HG03097 (cell line): Measurements from ENCODE around the gene EDDM3A.
"Not testable (repeated sequence)": the region's sequence is repeated elsewhere in the genome, so short reads cannot be mapped to it uniquely, and the experiment has no call there.

Source experiments
- ATAC-seq: cut with Tn5 transposase; IDR thresholded peaks from one replicate; pipeline ENCODE4 v1.9.1; 2021; ENCODE audit not compliant: unreplicated experiment, low FRiP score

The EDDM3A gene

GRCh38 chr14:20732979-20733635, 12.6 kb upstream of the EDDM3A start:
- no peak for ATAC-seq

GRCh38 chr14:20733684-20734429, 11.8 kb upstream of the EDDM3A start:
- ATAC-seq, result no peak

GRCh38 chr14:20734430-20734806, 11.3 kb upstream of the EDDM3A start:
- no peak for ATAC-seq

GRCh38 chr14:20738292-20738691, 7.4 kb upstream of the EDDM3A start:
- not testable (repeated sequence) for ATAC-seq

GRCh38 chr14:20742132-20742531, 3.6 kb upstream of the EDDM3A start:
- no peak for ATAC-seq

GRCh38 chr14:20743556-20743955, 2.1 kb upstream of the EDDM3A start:
- no peak for ATAC-seq

GRCh38 chr14:20746566-20746965, 879 bp downstream of the EDDM3A start:
- ATAC-seq, result no peak

- no peak for ATAC-seq
Measured at GRCh38 chr14:20748439-20748838, 2.8 kb downstream of the EDDM3A start.

GRCh38 chr14:20750194-20750593, 4.5 kb downstream of the EDDM3A start:
- ATAC-seq, result no peak

- ATAC-seq, result no peak
Measured at GRCh38 chr14:20751963-20752562, 6.4 kb downstream of the EDDM3A start.

GRCh38 chr14:20754308-20754707, 8.6 kb downstream of the EDDM3A start:
- no peak for ATAC-seq

GRCh38 chr14:20755037-20755436, 9.3 kb downstream of the EDDM3A start:
- no peak for ATAC-seq

GRCh38 chr14:20757965-20758364, 12.3 kb downstream of the EDDM3A start:
- ATAC-seq, result no peak

- ATAC-seq, result not testable (repeated sequence)
Measured at GRCh38 chr14:20759465-20759864, 13.8 kb downstream of the EDDM3A start.

- no peak for ATAC-seq
Measured at GRCh38 chr14:20760950-20761349, 15.3 kb downstream of the EDDM3A start.

GRCh38 chr14:20768593-20768892, 22.9 kb downstream of the EDDM3A start:
- ATAC-seq, result no peak

GRCh38 chr14:20769421-20769820, 23.7 kb downstream of the EDDM3A start:
- ATAC-seq, result no peak

GRCh38 chr14:20772650-20773049, 27.0 kb downstream of the EDDM3A start:
- no peak for ATAC-seq

- no peak for ATAC-seq
Measured at GRCh38 chr14:20774258-20774824, 28.7 kb downstream of the EDDM3A start.

GRCh38 chr14:20775043-20775442, 29.4 kb downstream of the EDDM3A start:
- ATAC-seq, result no peak

- ATAC-seq, result no peak
Measured at GRCh38 chr14:20775901-20776300, 30.2 kb downstream of the EDDM3A start.

GRCh38 chr14:20781803-20782202, 36.1 kb downstream of the EDDM3A start:
- ATAC-seq, result no peak
